RWPE2 (cell line): Measurements from ENCODE around the gene SAMD11.

Experiments used
- ATAC-seq: fragments of 200-7000 bp; cut with Tn5 transposase; 3 replicates; pipeline ENCODE4 v1.9.1; 2021; ENCODE audit warnings: low read depth
- DNase-seq: peaks from one replicate; pipeline ENCODE4 v3.0.0-alpha.2; 2020; ENCODE audit warnings: low spot score
- H3K27ac ChIP-seq: fragments of 450-650 bp; 2 replicates; pipeline ENCODE4 v1.5.1; 2017; ENCODE audit warnings: mild to moderate bottlenecking; ENCODE audit not compliant: poor library complexity, severe bottlenecking
- H3K27me3 ChIP-seq: fragments of 250-450 bp; sonication (Bioruptor Pico); 2 replicates; pipeline ENCODE4 v1.5.1; 2021; ENCODE audit warnings: mild to moderate bottlenecking, moderate library complexity; ENCODE audit not compliant: insufficient read depth, poor library complexity, severe bottlenecking
- H3K36me3 ChIP-seq: fragments of 250-450 bp; sonication (Bioruptor Pico); 2 replicates; pipeline ENCODE4 v1.5.1; 2020; ENCODE audit warnings: low read depth, mild to moderate bottlenecking, moderate library complexity
- H3K4me1 ChIP-seq: fragments of 250-450 bp; sonication (Bioruptor Pico); 2 replicates; pipeline ENCODE4 v1.5.1; 2021; ENCODE audit warnings: mild to moderate bottlenecking, moderate library complexity; ENCODE audit not compliant: insufficient read depth, poor library complexity, severe bottlenecking
- H3K4me3 ChIP-seq: fragments of 250-450 bp; sonication (Bioruptor Pico); 2 replicates; pipeline ENCODE4 v1.5.1; 2021; ENCODE audit warnings: mild to moderate bottlenecking, moderate library complexity; ENCODE audit not compliant: severe bottlenecking
- H3K9me3 ChIP-seq: fragments of 250-450 bp; sonication (Bioruptor Pico); 2 replicates; pipeline ENCODE4 v1.5.1; 2021; ENCODE audit warnings: mild to moderate bottlenecking, moderate library complexity; ENCODE audit not compliant: severe bottlenecking
- TF ChIP-seq, protein P1 (sequence below): fragments of 450-650 bp; IDR thresholded peaks from one replicate; pipeline ENCODE4 v1.5.1; 2017; ENCODE audit warnings: mild to moderate bottlenecking, moderate library complexity; ENCODE audit not compliant: poor library complexity, severe bottlenecking

SAMD11 gene

DNA sequence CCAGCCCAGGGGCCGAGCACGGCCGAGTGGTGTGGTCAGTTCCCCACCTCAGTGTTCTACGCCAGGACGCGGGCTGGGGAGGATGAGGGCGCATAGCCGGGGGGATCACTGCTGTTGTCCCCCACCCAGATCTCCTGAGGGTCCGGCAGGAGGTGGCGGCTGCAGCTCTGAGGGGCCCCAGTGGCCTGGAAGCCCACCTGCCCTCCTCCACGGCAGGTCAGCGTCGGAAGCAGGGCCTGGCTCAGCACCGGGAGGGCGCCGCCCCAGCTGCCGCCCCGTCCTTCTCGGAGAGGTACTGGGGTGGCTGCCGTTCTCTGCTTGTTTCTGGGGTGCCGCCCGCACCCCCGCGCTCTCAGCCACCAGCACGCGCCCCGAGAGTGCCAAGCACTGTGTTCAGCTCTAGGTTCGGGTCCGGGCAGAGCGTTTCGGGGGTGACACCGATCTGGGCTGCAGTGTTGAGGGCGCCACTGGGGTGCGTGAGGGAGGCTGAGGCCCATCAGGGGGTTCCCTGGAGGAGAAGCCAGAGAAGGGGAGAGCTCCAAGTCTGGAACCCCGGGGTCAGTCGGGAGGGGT lies 17.4 kb downstream of the SAMD11 start:
- H3K4me3 ChIP-seq, result no peak overlapping the region

DNA sequence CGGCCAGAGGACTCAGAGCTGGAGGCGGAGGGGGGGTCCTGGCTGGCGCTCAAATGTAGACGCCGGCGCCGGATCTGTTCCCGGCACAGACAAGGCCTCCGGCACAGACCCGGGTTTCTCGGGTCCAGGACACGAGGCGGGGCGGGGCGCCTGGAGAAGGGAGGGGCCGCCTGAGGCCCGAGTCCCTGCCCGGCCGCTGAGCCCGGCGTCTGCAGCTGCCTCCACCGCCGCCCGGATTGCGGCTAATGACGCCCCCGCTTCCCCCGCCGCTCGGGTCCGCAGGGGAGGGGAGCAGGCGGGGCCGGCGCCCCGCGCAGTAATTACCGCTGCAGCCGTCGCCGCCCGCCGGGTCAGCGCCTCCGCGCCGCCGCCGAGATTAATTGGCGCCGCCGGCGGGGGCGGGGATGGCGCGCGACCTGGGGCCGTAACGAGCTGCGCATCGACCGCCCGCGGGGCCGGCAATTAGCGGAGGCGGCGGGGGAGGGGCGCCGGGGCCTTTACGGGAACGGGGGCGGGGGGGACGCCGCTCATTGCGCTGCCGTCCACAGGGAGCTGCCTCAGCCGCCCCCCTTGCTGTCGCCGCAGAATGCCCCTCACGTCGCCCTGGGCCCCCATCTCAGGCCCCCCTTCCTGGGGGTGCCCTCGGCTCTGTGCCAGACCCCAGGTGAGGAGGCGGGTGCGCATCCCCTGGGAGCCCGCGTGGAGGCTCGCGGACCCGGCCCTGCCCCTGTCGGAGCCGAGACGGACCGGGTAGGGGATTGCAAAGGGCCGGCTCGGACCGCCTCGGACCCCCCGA lies 18.1 kb downstream of the SAMD11 start:
- peak overlapping the region; percentile 24 for H3K4me3 ChIP-seq
- peaks cover 20% of the 10 kb centered on the region for H3K36me3 ChIP-seq
- TF ChIP-seq, protein P1, sequence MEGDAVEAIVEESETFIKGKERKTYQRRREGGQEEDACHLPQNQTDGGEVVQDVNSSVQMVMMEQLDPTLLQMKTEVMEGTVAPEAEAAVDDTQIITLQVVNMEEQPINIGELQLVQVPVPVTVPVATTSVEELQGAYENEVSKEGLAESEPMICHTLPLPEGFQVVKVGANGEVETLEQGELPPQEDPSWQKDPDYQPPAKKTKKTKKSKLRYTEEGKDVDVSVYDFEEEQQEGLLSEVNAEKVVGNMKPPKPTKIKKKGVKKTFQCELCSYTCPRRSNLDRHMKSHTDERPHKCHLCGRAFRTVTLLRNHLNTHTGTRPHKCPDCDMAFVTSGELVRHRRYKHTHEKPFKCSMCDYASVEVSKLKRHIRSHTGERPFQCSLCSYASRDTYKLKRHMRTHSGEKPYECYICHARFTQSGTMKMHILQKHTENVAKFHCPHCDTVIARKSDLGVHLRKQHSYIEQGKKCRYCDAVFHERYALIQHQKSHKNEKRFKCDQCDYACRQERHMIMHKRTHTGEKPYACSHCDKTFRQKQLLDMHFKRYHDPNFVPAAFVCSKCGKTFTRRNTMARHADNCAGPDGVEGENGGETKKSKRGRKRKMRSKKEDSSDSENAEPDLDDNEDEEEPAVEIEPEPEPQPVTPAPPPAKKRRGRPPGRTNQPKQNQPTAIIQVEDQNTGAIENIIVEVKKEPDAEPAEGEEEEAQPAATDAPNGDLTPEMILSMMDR, result no peak
- H3K27me3 ChIP-seq, result peaks cover 38% of the 10 kb centered on the region
- DNase-seq, result no peak
- peaks cover 3% of the 10 kb centered on the region for H3K9me3 ChIP-seq
- H3K4me1 ChIP-seq, result no peaks in the 10 kb centered on the region
- H3K27ac ChIP-seq, result no peak overlapping the region
- peak; percentile 40 for ATAC-seq

More for the DNA sequence above, 17.4 kb downstream of the SAMD11 start:
- TF ChIP-seq, protein P1, result no peak
- H3K4me1 ChIP-seq, result no peaks in the 10 kb centered on the region
- peaks cover 13% of the 10 kb centered on the region for H3K36me3 ChIP-seq
- no peak overlapping the region for H3K27ac ChIP-seq
- ATAC-seq (no peak), DNase-seq (no peak)
- peaks cover 3% of the 10 kb centered on the region for H3K9me3 ChIP-seq
- H3K27me3 ChIP-seq, result peaks cover 43% of the 10 kb centered on the region

DNA sequence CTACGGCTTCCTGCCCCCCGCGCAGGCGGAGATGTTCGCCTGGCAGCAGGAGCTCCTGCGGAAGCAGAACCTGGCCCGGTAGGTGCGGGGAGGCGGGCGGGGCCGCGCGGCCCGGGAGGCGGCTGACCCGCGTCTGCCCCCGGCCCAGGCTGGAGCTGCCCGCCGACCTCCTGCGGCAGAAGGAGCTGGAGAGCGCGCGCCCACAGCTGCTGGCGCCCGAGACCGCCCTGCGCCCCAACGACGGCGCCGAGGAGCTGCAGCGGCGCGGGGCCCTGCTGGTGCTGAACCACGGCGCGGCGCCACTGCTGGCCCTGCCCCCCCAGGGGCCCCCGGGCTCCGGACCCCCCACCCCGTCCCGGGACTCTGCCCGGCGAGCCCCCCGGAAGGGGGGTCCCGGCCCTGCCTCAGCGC lies 18.7 kb downstream of the SAMD11 start:
- DNase-seq (no peak), ATAC-seq (peak; percentile 8; the same call in 1 of the 3 replicates)
- Histone ChIP-seq H3K9me3 (peaks cover 3% of the 10 kb centered on the region), H3K27me3 (peaks cover 36% of the 10 kb centered on the region), H3K4me3 (no peak overlapping the region), H3K36me3 (peaks cover 26% of the 10 kb centered on the region), H3K4me1 (no peaks in the 10 kb centered on the region), H3K27ac (no peak overlapping the region)
- TF ChIP-seq, protein P1, result no peak

DNA sequence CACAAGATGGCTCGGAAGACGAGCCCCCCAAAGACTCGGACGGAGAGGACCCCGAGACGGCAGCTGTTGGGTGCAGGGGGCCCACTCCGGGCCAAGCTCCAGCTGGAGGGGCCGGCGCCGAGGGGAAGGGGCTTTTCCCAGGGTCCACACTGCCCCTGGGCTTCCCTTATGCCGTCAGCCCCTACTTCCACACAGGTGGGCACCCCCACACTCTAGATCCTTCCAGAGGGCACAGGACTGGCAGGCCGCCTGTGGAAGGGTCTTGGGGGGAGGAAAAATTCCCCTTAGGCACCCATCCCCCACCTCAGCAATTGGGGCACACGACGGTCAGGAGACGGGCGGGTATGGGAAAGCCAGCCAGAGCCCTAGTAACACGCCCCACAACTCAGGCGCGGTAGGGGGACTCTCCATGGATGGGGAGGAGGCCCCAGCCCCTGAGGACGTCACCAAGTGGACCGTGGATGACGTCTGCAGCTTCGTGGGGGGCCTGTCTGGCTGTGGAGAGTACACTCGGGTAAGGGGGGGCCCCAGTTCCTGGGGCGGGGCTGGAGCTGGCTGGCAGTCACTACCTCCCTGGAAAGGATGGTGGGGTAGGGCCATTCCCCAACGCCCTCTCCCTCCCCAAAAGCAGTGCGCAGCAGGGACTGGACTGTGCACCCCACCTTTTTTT lies 19.3 kb downstream of the SAMD11 start:
- Histone ChIP-seq H3K27ac (no peak overlapping the region), H3K4me3 (no peak overlapping the region), H3K27me3 (peaks cover 36% of the 10 kb centered on the region), H3K9me3 (no peaks in the 10 kb centered on the region), H3K36me3 (peaks cover 32% of the 10 kb centered on the region), H3K4me1 (no peaks in the 10 kb centered on the region)
- DNase-seq, result no peak
- ATAC-seq, result no peak
- TF ChIP-seq, protein P1, result no peak
